Motor neuron (in vitro differentiated cells): ENCODE measurements around the gene ARMH4. TPM values are rescaled to one million over a fixed set of nuclear protein-coding genes. Genes with fewer than 3 reads are reported as not detected.

Experiments used
- ATAC-seq, 8 experiments: fragments of 200-7000 bp; cut with Tn5 transposase; replicated peaks in 6 of 8; 2 replicates each; pipeline ENCODE4 v1.8.0; 2021; ENCODE audit warnings: mild to moderate bottlenecking in 8 of 8, moderate library complexity in 8 of 8
- H3K27ac ChIP-seq, 2 donors: fragments of 250-450 bp; sonication (Bioruptor Pico); 2 replicates each; pipeline ENCODE4 v1.9.0; 2021; ENCODE audit warnings: antibody characterized with exemption in 2 of 2, mild to moderate bottlenecking in 2 of 2, moderate library complexity in 1 of 2
- H3K4me1 ChIP-seq, 2 donors: fragments of 250-450 bp; sonication (Bioruptor Pico); replicated peaks in 1 of 2; 2 replicates each; pipeline ENCODE4 v1.6.1; 2021; ENCODE audit warnings: antibody characterized with exemption in 2 of 2, mild to moderate bottlenecking in 2 of 2, moderate library complexity in 1 of 2
- H3K4me3 ChIP-seq, 5 donors: fragments of 250-450 bp; sonication (Bioruptor Pico); 2 replicates each; pipeline ENCODE4 v1.9.0; 2021; ENCODE audit warnings: antibody characterized with exemption in 5 of 5, mild to moderate bottlenecking in 5 of 5, moderate library complexity in 4 of 5
- WGBS, 10 experiments: fragments of 450-650 bp; shearing (Covaris generic); methylation state at CpG; one replicate each; pipeline ENCODE4 v1.0.0; 2022; 5-methylcytosine and 5-hydroxymethylcytosine counted together
- in situ Hi-C, 9 experiments: fragments of 400-800 bp; cut with MboI; loops; one replicate each; pipeline ENCODE4 v1.15.0; 2021; ENCODE audit warnings: low sequenced_read_pairs in 9 of 9, low pct_unique_long_range_greater_than_20kb in 2 of 9; ENCODE audit not compliant: unreplicated experiment in 9 of 9
- total RNA-seq, 8 experiments: library from RNA; unstranded; fragments of 300-600 nt; gene quantifications; 2 replicates each; pipeline versions ENCODE4 v1.2.3 to v1.2.4, GENCODE V29; 2022

Gene ARMH4
- total RNA-seq, 8 experiments from 2014 or later: 0.45 to 24.0 (median 15.3) TPM

DNA sequence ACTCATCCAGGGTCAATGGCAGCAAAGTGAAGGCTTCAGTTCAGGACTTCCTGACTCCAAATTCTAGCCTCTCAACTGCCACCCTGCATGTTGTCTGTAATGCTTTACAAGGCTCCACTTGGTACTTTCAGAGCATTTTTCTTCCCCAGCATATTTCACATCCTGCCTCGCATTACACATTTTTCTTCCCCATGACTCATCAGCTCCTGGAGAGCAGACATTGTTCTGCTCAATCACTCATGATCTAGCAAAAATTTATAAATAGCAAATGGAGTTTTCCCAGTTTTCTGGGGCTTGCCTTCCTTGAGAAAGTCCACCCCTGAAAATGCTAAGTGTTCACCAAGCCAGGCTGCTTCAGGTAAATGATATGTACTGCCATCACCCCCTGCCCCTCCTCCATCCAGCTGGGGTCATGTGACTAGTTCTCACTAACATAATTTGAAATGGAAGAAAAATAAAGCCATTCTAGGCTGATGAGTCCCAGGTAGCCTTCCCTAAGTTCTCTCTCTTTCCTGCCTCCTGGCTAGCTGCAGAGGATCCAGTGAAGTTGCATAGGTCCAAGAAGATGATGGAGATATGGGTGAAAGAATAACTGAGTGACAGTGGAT, 69.4 kb downstream of the ARMH4 start:
- in situ Hi-C loops: no loop called here
- H3K4me1 ChIP-seq: peaks cover 7 to 8% of the 10 kb centered on the region in 2 donors
- WGBS, 10 experiments: 0 to 67% (median 0%) methylated on average over 1 of the region's 1 CpG; no CpG with 5 or more reads in 3 of the 10 experiments
- no peak overlapping the region for H3K4me3 ChIP-seq
- H3K27ac ChIP-seq: no peak overlapping the region
- ATAC-seq: peak; percentile 35 to 90 (median 88)

DNA sequence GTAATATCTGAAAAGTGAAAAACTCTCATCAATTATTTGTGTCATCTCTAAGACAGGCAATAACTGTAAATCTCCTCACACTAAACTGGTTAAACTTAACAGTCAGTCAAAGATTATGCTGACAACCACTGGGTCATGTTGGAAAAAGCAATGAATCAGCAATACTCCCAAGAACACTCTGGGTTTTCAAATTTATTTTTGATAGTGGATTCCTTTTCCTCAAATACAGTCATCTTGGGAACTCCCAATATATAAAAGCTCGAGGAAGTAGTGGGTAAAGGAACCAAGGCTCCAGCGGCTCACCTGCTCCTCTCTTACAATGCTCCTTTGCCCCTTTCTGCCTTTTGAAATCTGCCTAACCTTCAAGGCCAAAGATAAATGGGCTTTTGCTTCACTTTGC, 70.0 kb downstream of the ARMH4 start:
- peaks cover 7 to 8% of the 10 kb centered on the region in 2 donors for H3K4me1 ChIP-seq
- 19 to 100% (median 76%) methylated on average over 1 to 2 of the region's 2 CpGs; no CpG with 5 or more reads in 2 of the 10 experiments for WGBS, 10 experiments
- in situ Hi-C loops: no loop called here
- ATAC-seq: peak in 4 of 8 experiments; percentile 3 to 25 (median 18)
- no peak overlapping the region for H3K27ac ChIP-seq
- H3K4me3 ChIP-seq: no peak overlapping the region

DNA sequence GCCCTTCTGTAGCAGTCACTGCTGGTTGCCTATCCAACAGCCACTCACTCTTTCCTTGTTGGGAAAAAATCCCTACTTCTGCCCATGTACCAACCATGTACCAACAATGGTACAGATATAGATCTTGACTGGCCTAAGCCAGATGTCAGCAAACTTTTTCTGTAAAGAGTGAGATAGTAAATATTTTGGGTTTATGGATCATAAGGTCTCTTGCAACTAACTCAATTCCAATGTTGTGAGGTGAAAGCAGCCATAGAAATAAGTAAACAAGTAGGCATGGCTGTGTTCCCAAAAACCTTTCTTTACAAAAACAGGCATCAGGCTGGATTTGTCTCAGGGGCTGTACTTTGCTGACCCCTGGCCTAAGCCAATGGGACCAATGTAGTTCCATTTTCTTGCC, 73.5 kb downstream of the ARMH4 start:
- ATAC-seq: no peak
- Histone ChIP-seq H3K4me1 (peaks cover 7 to 8% of the 10 kb centered on the region in 2 donors), H3K27ac (no peak overlapping the region), H3K4me3 (no peak overlapping the region)
- in situ Hi-C loops: no loop called here

DNA sequence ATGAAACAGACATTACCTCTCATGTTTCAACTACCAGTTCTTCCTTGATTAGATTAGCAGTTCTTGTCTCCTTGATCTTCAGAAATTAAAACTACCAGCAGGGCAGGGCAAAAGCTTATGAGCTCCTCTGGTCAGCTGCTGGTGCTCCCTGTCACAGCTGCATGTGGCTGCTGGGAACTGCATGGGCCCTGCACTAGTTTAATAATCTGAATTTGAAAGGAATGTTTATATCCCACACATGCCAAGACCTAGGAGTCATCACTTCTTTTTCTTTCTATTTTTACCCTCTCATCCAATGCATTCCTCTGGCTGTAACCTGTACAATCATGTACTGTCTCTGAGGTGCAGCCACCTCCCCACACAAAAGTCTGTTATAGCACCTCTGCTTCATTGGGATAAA, 73.9 kb downstream of the ARMH4 start:
- in situ Hi-C loops: no loop called here
- H3K27ac ChIP-seq: no peak overlapping the region
- peak; percentile 60 to 86 (median 77) for ATAC-seq

DNA sequence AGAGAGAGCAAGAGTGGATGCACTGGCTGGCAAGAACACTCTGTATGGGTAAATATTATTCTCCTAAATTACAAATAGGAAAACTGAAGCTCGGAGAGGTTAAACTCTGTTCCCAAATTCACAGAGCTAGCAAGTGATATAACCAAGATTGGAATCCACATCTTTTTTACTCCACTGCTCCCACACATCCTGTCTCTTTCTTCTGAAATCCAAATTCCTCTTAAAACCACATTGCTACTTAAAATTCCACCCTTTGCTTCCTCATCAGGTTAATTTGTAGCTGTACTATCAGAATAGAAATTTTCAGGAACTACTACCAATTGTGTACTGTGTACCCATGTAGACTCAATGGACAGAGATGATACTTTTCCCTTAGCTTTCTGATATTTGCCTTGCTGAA, 74.4 kb downstream of the ARMH4 start:
- no peak overlapping the region for H3K4me3 ChIP-seq
- 0 to 67% (median 0%) methylated on average over 1 of the region's 1 CpG; no CpG with 5 or more reads in 5 of the 10 experiments for WGBS, 10 experiments

More for the DNA sequence above, 73.9 kb downstream of the ARMH4 start:
- H3K4me3 ChIP-seq: no peak overlapping the region
- peaks cover 7 to 8% of the 10 kb centered on the region in 2 donors for H3K4me1 ChIP-seq

DNA sequence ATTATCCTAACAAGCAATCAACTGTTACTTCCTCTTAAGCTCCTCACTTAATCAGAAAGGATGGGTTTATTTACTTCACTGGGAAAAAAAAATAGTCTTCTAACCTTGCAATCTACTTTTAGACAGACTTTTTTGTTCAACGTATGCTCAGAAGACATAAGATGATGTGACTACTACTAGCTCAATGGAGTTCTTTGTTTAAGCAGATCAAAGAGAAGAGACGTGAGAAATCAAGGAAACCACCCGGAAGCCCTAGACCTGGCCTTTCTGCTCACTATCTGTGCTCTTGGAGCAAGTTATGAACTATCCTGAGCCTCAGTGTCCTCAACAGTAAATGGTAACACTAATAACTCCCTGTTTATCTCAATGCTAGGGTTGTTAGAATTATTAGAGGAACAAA, 78.5 kb downstream of the ARMH4 start:
- no peaks in the 10 kb centered on the region for H3K4me1 ChIP-seq
- WGBS, 10 experiments: 43 to 83% (median 60%) methylated on average over 1 to 3 of the region's 3 CpGs; no CpG with 5 or more reads in 3 of the 10 experiments
- H3K27ac ChIP-seq: no peak overlapping the region
- H3K4me3 ChIP-seq: no peak overlapping the region
- in situ Hi-C loops: loop anchor here in 5 of 9 experiments (25.0 kb wide), 2 partner anchors 386 to 586 kb away; partner anchors contain the start of gene CCDC198 (in 4 of the 5)
- no peak for ATAC-seq

More for the DNA sequence above, 74.4 kb downstream of the ARMH4 start:
- in situ Hi-C loops: no loop called here
- ATAC-seq: peak in 1 of 8 experiments; percentile 16
- peaks cover 4 to 5% of the 10 kb centered on the region in 2 donors for H3K4me1 ChIP-seq
- no peak overlapping the region for H3K27ac ChIP-seq

DNA sequence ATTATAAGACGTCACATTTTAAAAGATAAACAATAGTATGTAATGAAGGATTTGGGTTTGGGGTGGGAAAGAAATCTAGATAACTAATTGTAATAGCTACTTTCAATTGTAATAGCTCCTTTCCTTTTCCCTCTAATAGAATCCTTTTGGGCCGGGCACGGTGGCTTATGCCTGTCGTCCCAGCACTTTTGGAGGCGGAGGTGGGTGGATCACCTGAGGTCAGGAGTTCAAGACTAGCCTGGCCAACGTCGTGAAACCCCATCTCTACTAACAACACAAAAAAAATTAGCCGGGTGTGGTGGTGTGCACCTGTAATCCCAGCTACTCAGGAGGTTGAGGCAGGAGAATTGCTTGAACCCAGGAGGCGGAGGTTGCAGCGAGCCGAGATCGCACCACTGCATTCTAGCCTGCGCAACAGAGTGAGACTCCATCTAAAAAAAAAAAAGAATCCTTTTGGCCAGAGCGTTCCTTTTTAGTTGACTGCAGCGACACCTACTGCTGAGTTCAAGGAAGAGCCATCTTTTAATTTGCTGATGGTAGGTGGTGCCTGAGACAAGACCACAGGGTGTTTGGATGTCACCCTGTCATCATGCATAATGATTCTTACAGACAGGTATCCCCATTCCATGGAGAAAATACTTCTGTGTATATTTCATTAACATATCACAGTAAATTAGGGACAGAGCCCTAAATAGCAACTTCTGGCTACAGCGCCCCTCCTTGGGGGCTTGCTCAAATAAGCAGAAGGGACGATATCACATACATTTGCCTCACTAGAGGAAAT, 79.5 kb downstream of the ARMH4 start:
- in situ Hi-C loops: loop anchor here in 5 of 9 experiments (25.0 kb wide), 2 partner anchors 385 to 585 kb away; partner anchors contain the start of gene CCDC198 (in 4 of the 5)
- H3K4me3 ChIP-seq: no peak overlapping the region
- WGBS, 10 experiments: 0 to 66% (median 49%) methylated on average over 1 to 12 of the region's 17 CpGs

DNA sequence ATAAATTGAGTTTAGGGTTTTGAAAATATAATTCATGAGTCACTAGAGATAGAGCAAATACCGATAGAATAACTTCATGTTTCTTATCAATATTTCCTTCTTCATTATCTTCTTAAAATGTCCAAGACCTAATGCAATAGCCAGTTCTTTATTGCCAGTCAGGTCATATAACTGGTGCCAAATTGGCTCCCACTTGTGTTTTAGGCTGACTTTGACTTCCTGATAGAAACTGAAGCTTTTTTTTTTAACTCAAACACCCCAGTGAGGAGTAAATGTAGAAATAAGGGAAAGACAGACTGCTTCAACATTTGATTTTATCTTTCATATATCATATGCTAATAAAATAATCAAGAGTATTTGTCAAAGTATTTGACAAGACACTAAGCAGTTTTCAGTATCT, 80.7 kb downstream of the ARMH4 start:
- no peaks in the 10 kb centered on the region for H3K4me1 ChIP-seq
- WGBS, 10 experiments: 64 to 100% (median 100%) methylated on average over 1 of the region's 1 CpG; no CpG with 5 or more reads in 2 of the 10 experiments
- no peak overlapping the region for H3K27ac ChIP-seq
- in situ Hi-C loops: loop anchor here in 5 of 9 experiments (25.0 kb wide), 2 partner anchors 384 to 584 kb away; partner anchors contain the start of gene CCDC198 (in 4 of the 5)
- no peak overlapping the region for H3K4me3 ChIP-seq
- no peak for ATAC-seq

More for the DNA sequence above, 79.5 kb downstream of the ARMH4 start:
- Histone ChIP-seq H3K27ac (no peak overlapping the region), H3K4me1 (no peaks in the 10 kb centered on the region)
- ATAC-seq: peak; percentile 62 to 89 (median 82)

DNA sequence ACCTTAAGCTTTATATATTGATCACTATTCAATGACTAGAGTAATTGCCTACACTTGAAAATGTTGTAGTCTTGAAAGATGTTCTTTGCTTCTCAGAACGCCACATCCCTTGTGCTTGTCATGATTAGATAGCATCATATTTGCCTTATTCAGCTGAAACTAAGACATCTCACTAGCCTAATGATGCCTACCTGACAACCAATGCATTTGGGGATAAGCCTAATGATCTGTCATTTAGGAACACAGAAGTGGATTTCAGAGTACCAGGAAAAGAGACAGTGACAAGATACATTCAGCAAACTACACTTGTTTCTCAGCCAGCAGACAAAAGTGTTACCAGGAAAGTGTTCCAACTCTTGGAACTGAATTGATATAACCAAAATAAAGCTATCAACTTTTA, 83.7 kb downstream of the ARMH4 start:
- Histone ChIP-seq H3K27ac (no peak overlapping the region), H3K4me3 (no peak overlapping the region), H3K4me1 (no peaks in the 10 kb centered on the region)
- in situ Hi-C loops: loop anchor here in 6 of 9 experiments (10.0 to 25.0 kb wide), 3 partner anchors 381 to 584 kb away; partner anchors contain the start of gene CCDC198 (in 4 of the 6)
- ATAC-seq: no peak
- WGBS, 10 experiments: 33 to 100% (median 89%) methylated on average over 1 of the region's 1 CpG; no CpG with 5 or more reads in 6 of the 10 experiments

DNA sequence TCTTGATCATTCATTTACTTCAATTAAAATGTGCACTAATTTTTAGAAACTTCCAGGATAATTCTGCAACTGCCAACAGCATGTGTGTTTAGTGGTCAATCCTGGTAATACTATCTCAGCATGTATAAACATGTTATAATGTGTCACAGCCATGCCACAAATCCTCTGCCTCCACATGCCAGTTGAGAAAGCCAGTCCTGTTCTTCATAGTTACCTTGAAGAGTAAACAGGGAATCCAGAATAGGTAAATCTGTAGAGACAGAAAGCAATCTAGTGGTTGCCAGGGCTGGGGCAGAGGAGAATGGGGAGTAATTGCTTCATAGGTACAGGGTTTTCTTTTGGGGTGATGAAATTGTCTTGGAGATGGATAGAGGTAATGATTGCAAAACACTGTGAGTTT, 85.9 kb downstream of the ARMH4 start:
- in situ Hi-C loops: loop anchor here in 6 of 9 experiments (10.0 to 25.0 kb wide), 3 partner anchors 379 to 581 kb away; partner anchors contain the start of gene CCDC198 (in 4 of the 6)
- no peak overlapping the region for H3K27ac ChIP-seq
- ATAC-seq: no peak
- H3K4me1 ChIP-seq: no peaks in the 10 kb centered on the region
- no peak overlapping the region for H3K4me3 ChIP-seq

DNA sequence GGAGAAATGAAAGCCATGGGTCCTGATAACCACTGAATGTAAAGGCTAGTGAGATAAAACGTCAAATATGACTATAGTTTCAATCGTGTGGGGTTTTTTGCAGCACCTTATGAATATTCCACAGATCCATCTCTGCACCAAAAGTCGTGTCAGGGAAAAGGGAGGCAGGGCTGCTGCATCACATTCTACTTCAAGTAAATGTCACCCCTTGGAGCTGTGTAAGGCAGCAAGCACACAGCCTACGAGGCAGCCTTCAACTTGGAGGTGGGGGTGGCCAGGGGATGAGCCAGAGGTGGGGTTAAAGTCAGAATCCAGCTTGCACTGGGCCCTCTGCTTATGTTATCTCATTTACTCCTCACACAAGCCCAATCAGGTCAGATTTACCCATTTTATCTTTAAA, 90.4 kb downstream of the ARMH4 start:
- Histone ChIP-seq H3K4me3 (no peak overlapping the region), H3K27ac (no peak overlapping the region), H3K4me1 (peaks cover 2 to 15% of the 10 kb centered on the region in 2 donors)
- ATAC-seq: no peak
- in situ Hi-C loops: loop anchor here in 6 of 9 experiments (10.0 to 25.0 kb wide), 3 partner anchors 374 to 577 kb away; partner anchors contain the start of gene CCDC198 (in 4 of the 6)
- WGBS, 10 experiments: 20 to 100% (median 80%) methylated on average over 1 to 3 of the region's 4 CpGs; no CpG with 5 or more reads in 3 of the 10 experiments

DNA sequence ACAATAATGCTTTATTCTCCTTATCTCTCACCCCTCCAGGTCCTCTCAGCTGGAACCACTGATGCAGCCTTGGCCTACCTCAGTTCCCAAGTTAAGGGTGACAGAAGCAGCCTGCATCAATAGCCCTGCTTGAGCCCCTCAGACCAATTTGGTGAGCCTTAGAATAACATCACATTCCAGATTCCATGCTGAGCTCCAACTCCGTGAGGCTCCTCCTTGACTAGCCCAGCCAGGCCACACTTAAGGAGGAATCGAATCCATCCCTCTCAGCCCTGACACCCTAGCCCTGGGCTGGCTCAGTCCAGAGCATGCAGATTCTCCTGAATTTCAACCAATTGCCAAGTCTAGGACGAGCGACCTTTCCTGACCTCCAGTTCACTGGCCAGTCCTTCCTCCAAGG, 91.1 kb downstream of the ARMH4 start:
- H3K4me1 ChIP-seq: peaks cover 2 to 15% of the 10 kb centered on the region in 2 donors
- WGBS, 10 experiments: 30 to 83% (median 79%) methylated on average over 1 to 4 of the region's 4 CpGs; no CpG with 5 or more reads in 4 of the 10 experiments
- H3K4me3 ChIP-seq: no peak overlapping the region
- H3K27ac ChIP-seq: no peak overlapping the region
- ATAC-seq: no peak
- in situ Hi-C loops: loop anchor here in 6 of 9 experiments (10.0 to 25.0 kb wide), 3 partner anchors 374 to 576 kb away; partner anchors contain the start of gene CCDC198 (in 4 of the 6)

DNA sequence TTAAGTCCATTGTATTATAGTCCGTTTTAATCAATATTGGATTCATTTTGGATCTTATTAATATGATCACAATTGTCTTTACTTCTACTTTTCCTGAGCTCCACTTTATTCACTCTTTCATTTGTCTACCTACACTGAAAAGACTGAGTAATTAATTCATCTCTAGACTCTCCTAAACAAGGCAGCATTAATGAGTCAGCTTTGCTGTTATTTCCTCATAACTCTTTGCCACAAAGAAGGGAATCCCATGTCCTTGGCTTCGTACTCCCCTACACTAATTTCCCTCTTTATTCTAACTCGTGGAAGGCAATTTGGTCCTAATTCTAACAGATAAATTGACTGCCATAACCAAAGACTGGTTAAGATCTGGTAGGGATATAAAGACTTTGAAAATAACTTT, 91.9 kb downstream of the ARMH4 start:
- 5 to 85% (median 32%) methylated on average over 2 to 3 of the region's 3 CpGs; no CpG with 5 or more reads in 1 of the 10 experiments for whole genome bisulfite sequencing, 10 experiments
- in situ Hi-C loops: loop anchor here in 6 of 9 experiments (10.0 to 25.0 kb wide), 3 partner anchors 373 to 575 kb away; partner anchors contain the start of gene CCDC198 (in 4 of the 6)
- H3K27ac ChIP-seq: no peak overlapping the region
- peaks cover 2 to 15% of the 10 kb centered on the region in 2 donors for H3K4me1 ChIP-seq
- H3K4me3 ChIP-seq: no peak overlapping the region
- peak in 3 of 8 experiments; percentile 46 to 57 (median 52) for ATAC-seq
